GM19324 (cell line): ENCODE measurements around the gene ACTN2.

Source experiments
- ATAC-seq: cut with Tn5 transposase; IDR thresholded peaks from one replicate; pipeline ENCODE4 v1.9.1; 2021; ENCODE audit warnings: mild to moderate bottlenecking, moderate library complexity; ENCODE audit not compliant: unreplicated experiment, low FRiP score

The ACTN2 gene

DNA sequence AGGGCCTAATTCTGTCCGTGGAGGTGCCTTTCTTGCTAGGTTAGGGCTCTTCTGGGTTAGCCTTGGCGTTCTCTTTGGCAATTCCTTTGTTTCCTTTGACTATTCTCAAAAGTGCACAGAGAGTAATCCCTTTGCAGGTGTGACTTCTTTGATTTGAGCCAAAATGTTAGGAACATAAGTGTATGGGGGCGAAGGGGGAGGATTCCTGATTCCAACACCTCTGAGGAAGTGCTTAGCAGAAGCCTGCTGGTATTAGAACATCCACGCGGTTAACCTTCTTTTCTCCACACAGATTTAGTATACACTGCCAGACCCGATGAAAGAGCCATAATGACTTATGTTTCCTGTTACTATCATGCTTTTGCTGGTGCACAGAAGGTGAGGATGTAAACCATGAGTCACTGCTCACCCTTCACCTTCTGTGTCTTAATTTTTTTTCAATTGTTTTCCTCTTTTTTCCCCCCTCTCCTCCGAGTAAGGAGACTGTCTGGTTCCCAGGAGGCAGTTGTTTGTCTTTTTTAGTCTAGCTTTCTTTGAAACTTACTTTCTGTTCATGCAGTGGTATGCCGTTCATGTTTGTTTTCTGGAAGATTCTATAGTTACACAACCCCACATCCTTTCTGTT lies 48.0 kb downstream of the ACTN2 start:
- no peak for ATAC-seq

DNA sequence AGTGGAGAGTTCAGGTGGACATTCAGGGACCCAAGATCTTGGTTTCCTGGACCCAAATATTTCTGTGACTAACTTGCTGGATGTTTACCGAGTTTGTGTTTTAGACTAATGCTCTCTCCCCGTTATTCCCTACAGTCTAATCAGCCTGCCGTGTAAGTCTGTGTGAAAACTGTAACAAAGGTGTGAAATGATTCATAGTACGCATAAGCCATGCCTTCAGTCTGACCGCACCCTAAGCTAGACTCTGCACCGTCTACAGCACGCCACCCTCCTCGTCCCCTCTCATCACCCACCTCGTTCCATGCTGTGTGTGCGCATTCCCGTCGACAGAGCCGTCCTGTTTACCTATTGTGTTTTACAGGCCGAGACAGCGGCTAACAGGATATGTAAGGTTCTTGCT lies 50.5 kb downstream of the ACTN2 start:
- ATAC-seq, result no peak

DNA sequence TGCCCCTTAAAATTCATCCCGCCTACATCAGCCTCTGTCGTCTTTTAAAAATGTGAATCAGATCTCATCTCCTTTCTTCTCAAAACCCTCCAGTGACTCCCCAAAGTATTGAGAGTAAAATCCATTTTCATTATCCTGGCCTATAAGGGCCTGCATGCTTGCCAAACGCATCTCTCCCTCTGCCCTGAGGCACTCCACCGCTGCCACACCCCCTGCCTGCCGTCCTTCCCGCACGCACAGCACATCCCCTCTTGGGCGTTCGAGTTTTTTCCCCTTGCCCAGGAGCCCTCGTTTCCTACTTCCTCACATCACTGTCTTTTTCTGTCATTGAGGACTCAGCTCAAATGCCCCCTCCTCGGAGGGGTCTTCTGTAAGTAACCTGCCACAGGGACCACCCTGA lies 55.5 kb downstream of the ACTN2 start:
- no peak for ATAC-seq

DNA sequence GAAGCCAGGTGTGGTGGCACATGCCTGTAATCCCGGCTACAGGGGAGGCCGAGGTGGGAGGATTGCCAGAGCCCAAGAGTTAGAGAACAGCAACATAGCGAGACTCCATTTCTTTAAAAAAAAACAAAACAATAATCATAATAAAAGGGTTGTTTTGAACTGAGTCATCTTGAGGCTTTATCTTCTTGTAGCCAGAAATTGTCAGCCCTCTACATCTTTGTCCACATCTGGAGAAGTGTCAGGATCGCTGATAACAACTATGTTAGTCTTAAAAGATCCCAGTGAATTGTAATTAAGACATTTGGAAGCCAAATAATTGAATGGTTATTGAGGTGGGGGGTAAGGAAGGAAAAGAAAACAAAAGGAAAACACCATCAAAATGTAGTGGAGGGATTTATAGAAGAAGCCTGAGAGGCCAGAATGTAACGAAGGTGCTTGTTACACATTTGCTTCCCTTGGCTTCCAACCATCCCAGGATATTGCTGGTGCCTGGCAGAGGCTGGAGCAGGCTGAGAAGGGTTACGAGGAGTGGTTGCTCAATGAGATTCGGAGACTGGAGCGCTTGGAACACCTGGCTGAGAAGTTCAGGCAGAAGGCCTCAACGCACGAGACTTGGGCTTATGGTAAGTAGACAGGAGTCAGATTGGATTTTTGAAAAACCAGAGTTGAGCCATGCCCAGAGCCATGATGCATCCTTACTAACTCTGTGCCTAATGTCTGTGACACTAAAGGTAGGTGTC lies 56.3 kb downstream of the ACTN2 start:
- no peak for ATAC-seq

DNA sequence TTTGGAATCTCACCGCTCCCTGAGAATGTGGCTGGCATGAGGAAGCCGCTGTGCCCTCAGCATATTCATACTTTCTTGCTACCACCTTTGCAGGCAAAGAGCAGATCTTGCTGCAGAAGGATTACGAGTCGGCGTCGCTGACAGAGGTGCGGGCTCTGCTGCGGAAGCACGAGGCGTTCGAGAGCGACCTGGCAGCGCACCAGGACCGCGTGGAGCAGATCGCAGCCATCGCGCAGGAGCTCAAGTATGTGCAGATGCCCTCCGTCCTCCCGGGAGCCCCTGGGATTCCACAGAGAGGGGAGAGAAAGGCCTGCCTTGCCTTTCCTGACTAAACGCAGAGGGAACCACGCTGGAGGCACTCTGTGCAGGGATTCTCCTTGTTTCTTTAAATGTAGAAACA lies 58.2 kb downstream of the ACTN2 start:
- no peak for ATAC-seq

DNA sequence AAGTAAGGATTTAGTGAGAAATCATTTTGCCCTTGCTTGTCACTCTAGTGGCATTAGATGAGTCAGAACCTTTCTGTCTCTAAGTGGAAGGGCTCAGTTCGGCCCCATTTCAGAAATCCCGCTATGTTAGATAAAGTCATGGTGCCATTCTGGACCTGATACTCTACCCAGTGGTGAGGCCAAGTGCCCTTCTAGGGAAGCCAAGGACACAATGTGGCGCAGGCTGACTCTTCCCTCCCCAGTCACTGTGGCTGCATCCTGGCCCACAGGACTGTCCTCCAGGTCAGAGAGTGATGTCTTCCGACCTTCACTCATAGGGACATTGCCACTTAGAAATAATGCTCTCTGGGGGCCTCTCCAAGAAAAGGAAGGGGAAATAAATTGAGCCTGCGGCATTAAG lies 60.5 kb downstream of the ACTN2 start:
- ATAC-seq, result no peak

DNA sequence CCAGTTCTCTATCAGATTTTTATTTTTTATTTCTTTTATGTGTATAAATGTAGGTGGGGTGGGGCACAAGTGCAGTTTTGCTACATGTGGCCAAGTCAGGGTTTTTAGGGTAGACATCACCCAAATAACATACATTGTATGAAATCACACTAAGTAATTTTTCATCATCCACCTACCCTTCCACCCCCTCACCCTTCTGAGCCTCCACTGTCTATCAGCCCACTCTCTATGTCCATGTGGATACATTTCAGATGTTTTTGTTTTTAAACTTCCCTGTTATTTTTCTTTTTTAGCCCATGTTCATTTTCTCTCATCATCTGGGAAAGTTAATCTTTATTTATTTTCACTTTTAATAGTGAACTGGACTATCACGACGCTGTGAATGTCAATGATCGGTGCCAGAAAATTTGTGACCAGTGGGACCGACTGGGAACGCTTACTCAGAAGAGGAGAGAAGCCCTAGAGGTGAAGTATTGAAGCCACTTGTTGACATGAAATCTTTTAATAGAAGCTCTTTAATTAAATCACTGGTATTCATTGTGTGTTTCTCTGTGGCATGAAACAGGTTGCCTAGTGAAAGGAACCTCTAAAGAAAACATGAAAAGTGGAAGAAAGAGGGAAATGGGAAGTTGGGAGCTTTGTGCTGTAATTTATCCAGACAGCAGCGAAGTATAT lies 61.1 kb downstream of the ACTN2 start:
- ATAC-seq, result no peak

DNA sequence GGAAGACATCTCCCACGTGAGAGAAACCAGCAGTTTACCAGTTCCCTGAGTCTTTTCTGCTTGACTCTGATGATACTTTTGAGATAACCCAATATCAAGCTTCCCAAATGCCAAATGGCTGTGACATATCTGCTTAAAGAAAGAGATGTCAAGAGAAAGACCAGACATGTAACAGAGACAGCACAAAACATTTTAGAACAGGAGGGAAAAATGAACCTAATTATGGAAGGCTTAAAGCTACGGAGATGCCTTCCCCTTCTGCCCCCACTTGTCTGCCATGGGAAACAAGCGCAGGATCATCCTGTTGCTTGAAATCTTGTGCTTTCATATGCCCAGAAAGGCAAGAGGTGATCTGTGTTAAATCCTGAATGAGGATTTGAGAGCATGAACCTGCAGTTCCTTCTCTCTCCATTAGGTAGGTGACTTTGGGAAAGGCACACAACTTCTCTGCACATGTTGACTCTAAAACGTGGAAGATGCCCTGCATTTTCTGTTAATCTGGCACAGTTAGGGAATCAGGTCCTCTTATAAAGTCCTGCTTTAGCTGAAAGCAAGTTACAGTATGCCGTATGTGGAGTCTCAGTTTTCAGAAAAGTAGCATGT lies 62.1 kb downstream of the ACTN2 start:
- ATAC-seq, result no peak

DNA sequence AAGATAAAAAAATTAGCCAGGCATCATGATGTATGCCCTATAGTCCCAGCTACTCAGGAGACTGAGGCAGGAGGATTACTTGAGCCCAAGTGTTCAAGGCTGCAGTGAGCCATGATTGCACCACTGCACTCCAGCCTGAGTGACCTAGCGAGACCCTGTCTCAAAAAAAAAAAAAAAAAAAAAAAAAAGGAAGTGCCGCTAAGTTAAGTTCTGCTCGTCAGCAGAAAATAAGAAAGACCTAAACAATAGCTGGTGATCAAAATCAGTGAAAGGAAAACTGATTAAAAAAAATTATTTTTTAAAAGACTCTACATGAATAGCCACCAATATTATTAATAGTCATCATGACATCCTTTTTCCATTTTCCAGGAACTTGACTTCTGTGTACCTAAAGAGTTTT lies 64.6 kb downstream of the ACTN2 start:
- no peak for ATAC-seq

DNA sequence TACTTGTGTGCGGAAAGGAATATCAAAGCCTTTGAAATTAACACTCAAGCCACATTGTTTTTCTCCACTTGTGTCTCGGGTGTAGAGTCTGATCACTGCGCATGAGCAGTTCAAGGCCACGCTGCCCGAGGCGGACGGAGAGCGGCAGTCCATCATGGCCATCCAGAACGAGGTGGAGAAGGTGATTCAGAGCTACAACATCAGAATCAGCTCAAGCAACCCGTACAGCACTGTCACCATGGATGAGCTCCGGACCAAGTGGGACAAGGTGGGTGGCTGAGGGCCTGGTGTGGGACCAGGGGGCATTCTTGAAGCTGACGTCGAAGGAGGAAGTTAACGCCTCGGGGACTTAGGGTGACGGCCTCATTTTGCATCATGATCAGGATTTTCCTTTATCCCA lies 65.1 kb downstream of the ACTN2 start:
- ATAC-seq, result no peak

DNA sequence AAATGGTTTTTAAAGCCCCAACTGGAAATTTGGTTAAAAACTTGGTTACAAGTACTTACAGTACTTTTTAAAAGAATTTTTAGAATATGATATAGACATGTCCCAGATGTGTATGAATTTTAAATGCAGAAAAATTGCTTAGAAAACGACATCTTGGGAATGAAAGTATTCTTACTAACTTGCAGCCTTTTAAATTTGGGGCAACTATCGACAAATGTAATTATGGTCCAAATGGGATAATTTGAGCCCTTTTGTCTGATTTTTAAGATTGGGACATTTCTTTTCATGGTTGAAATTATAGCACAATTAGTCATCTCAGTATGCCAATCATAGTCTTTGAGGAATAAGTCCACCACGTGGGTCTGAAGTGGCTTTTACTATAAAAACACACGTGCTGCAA lies 65.6 kb downstream of the ACTN2 start:
- no peak for ATAC-seq

DNA sequence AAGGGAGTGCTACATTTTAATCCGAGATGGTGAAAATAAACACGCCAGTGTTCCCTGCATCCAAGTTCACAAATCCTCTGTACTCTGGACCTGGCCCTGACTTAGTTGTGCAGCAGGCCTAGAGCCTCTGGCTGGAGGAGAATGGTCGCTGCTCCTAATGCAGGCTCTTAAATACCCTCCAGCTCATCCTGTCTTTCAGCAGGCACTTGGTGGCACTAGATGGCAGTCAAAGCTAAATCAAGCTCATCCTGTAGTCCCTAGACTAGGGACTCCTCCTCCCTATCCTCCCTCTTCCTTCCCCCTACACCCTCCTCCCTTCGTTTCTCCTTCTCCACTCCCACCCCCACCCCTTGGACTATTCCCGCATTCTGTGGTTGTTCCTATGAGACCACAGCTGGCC lies 67.2 kb downstream of the ACTN2 start:
- ATAC-seq, result no peak

DNA sequence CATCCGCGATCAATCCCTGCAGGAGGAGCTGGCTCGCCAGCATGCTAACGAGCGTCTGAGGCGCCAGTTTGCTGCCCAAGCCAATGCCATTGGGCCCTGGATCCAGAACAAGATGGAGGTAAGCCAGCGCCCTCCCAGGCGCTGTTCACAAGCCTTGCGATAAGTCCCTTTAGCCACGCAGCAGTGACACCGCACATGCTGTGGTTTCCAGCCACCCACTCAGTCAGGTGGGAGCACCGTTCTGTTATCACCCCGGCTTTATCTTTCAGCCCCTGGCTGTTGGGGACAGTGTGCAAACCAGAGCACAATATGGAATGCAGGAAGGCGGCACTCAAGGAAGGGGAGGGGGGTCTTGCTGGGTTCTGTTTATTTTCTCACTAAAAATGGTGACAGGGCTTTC lies 67.7 kb downstream of the ACTN2 start:
- no peak for ATAC-seq

DNA sequence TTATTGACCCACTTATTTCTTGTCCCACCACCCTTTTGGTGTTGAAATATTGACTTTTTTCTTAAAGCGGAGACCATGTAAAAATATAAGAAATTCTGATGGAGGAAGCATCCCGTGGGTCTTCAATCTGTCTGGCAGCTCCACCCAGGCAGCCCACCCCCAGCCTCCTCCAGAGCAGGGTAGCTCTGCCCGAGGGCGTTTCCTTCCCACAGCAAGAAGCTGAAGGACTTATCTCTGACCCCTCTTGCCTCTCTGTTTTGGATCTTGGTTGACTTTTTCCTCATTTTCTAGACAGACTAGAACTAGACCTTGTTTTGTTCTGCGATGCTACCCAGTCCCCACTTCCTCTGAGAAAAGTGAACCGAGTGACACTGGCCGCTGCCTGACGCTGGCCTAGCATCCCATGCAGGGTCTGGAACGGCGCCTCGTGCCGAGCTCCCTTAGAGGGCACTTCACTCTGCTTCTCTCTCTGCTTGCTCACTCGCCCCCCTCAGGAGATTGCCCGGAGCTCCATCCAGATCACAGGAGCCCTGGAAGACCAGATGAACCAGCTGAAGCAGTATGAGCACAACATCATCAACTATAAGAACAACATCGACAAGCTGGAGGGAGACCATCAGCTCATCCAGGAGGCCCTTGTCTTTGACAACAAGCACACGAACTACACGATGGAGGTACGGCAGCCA lies 68.4 kb downstream of the ACTN2 start:
- ATAC-seq, result no peak

DNA sequence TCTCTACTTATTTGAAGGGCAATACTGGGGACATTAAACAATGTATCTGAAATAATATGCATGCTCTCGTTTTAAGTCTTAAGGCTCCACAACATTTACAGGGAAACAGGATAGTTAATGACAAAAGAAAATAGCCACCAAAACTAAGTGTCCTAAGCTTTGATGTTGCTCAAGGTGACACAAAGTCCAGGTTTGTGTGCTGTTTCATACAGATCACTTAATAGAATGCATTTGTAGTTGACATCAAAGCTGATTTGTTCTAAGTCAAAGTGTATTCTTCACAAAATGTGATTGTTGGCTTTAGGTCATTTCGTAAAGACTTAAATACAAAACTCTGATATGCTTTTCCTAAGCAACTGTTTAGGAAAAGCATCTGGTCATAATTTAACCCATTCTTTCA lies 71.3 kb downstream of the ACTN2 start:
- ATAC-seq, result no peak

DNA sequence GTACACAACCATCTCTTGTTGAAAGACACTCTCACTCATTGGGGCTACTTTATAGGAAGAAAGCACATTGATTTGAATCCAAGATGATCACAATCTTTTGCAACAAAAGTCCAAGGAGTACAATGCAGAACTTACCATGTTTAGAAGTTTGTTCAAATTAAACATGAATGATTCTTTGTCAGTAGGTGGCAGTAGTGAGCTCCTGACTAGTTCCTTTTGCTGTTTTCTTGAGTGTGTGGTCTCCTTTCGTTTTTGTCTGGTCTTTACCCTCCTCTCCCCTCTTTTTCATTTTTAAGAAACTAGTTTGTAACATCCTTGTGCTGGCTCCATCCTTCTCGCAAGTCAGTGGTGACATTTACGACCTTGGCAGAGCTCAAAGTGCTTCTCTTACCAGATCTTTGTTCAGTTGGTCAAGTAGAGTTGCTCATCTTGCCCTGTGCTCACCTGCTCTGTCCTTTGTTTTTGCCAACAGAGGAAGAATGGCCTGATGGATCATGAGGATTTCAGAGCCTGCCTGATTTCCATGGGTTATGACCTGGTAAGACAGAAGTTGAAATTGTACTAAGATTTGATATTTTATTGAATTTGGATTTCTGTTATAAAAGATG lies 73.1 kb downstream of the ACTN2 start:
- no peak for ATAC-seq

DNA sequence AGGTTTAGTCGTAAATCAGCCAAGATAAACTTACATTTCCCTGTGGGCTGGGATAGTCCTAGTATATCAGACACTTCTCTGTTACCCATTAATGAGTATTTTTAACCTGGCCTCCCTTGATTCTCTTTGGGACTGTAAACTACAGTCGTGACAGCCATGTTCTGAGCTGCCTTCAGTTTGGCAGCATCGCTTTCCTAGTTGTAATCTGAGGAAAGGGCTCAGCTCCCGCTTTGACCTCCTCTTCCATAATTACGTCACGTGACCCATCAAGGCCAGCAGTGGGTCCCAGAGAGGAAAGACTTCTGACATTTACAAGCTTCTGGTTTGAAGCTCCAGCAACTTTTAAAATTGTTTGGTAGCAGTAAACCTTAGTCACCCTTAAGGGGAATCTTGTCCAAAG lies 74.2 kb downstream of the ACTN2 start:
- no peak for ATAC-seq

DNA sequence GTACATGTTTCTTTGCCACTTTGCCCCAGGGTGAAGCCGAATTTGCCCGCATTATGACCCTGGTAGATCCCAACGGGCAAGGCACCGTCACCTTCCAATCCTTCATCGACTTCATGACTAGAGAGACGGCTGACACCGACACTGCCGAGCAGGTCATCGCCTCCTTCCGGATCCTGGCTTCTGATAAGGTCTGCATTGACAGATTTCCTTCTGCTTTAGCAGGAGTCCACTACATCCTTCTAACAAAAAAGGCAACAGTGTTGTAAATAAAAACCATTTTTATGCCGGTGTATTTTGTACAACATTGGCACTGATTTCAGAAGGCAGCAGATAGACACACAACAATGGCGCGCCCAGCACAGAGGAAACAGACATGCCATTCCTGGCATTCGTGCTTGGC lies 74.7 kb downstream of the ACTN2 start:
- no peak for ATAC-seq

DNA sequence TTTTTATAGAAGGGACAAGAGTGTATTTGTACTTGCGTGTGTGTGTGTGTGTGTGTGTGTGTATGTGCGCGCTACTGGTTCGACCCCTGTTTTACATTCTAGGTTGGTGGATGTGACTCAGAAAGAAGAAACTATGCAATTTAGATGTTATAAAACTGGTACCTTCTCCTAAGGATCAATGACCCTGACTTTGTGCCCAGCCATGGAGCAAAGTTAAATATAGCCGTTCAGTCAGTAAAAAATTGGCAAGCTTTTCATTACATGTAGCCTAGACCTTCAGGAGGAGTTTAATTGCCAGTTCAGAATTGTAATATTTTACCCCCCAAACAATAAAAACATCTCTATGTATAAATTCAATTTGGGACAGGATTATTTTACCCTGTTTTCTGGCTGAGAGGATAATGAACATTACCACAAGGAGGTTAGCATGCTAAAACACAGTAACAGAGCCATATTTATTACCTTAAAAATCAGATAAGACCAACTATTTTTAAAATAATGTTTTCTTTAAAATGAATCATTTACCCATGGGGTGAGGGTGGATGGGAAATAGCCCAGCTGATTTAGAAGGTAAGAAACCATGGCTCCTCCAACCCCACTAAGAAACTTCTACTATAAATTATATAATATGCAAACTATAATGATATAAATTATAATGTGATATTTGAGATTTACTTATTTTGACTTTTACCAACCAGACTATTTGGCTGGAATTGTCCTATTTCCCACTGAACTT lies 75.3 kb downstream of the ACTN2 start:
- ATAC-seq, result no peak

DNA sequence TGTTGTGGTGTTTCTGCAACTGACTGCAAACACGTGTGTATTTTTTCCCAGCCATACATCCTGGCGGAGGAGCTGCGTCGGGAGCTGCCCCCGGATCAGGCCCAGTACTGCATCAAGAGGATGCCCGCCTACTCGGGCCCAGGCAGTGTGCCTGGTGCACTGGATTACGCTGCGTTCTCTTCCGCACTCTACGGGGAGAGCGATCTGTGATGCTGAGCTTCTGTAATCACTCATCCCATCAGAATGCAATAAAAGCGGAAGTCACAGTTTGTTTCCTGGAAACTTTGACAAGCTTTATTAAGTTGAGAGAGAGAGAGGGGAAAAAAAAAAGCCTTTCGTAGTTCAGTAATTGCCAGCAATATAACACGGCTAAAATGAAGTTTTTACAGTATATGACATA lies 76.1 kb downstream of the ACTN2 start:
- ATAC-seq, result no peak
